Fibroblast of the aortic adventitia (primary cell): Measurements from ENCODE around the gene SLC2A6. TPM values are rescaled to one million over a fixed set of nuclear protein-coding genes. Genes with fewer than 3 reads are reported as not detected.
A peak's percentile ranks its signal among the peaks of the same experiment; 100 is the strongest.

Source experiments
- DNase-seq: peaks from one replicate; pipeline ENCODE4 v3.0.0-alpha.2; 2010; ENCODE audit warnings: low read depth
- H3K4me3 ChIP-seq: 2 replicates; pipeline ENCODE4 v1.5.1; 2011; ENCODE audit warnings: low read depth, mild to moderate bottlenecking, control low read depth, low read length, moderate library complexity
- CTCF ChIP-seq: IDR thresholded peaks from 2 replicates; pipeline ENCODE4 v1.5.1; 2011; ENCODE audit warnings: mild to moderate bottlenecking, low read length, control low read depth, inconsistent platforms; ENCODE audit not compliant: insufficient read depth
- total RNA-seq: library from RNA; depleted of rRNA; stranded (reverse); fragments of >200 nt; gene quantifications from 2 replicates; pipeline ENCODE4 v1.2.3, GENCODE V29; 2012; ENCODE audit warnings: low replicate concordance

The SLC2A6 gene
- total RNA-seq, 1 donor, result 7.3 TPM

- no peak for DNase-seq
- TF ChIP-seq CTCF, result no peak
- no peak overlapping the region for H3K4me3 ChIP-seq
These were observed 30.5 kb upstream of the SLC2A6 start for GRCh38 chr9:133509179-133510083.

- H3K4me3 ChIP-seq, result no peak overlapping the region
- DNase-seq, result no peak
- TF ChIP-seq CTCF, result no peak
These were observed 29.1 kb upstream of the SLC2A6 start for GRCh38 chr9:133508046-133508445.

- H3K4me3 ChIP-seq, result no peak overlapping the region
- TF ChIP-seq CTCF, result no peak
- DNase-seq, result no peak
These were observed 28.5 kb upstream of the SLC2A6 start for GRCh38 chr9:133507246-133507965.

- peak; percentile 95 for DNase-seq
- no peak overlapping the region for H3K4me3 ChIP-seq
- TF ChIP-seq CTCF, result peak; percentile 47
These were observed 27.7 kb upstream of the SLC2A6 start for GRCh38 chr9:133506653-133507038.

- no peak overlapping the region for H3K4me3 ChIP-seq
- TF ChIP-seq CTCF, result no peak
- peak; percentile 97 for DNase-seq
These were observed 27.2 kb upstream of the SLC2A6 start for GRCh38 chr9:133505901-133506652.

- peak; percentile 36 for DNase-seq
- no peak overlapping the region for H3K4me3 ChIP-seq
- TF ChIP-seq CTCF, result no peak
These were observed 26.4 kb upstream of the SLC2A6 start for GRCh38 chr9:133505186-133505830.
